Measurements from ENCODE around the gene MSMP. TPM values are rescaled to one million over a fixed set of nuclear protein-coding genes. Genes with fewer than 3 reads are reported as not detected.

Gene MSMP
- polyA plus RNA-seq, 1 donor = 0.61 TPM

GRCh38 chr9:35712762-35713400 lies 41.2 kb downstream of the MSMP start:
- Histone ChIP-seq H3K36me3 (ENCODE audit: control insufficient read depth, insufficient read depth, low read length) (peaks cover 90% of the 10 kb centered on the region), H3K4me1 (ENCODE audit: control insufficient read depth, insufficient read depth, low read length) (no peaks in the 10 kb centered on the region)

GRCh38 chr9:35711501-35712428 lies 42.3 kb downstream of the MSMP start:
- H3K4me1 ChIP-seq (ENCODE audit: control insufficient read depth, insufficient read depth, low read length) = no peaks in the 10 kb centered on the region
- no peaks in the 10 kb centered on the region for H3K9me3 ChIP-seq (ENCODE audit: control insufficient read depth, low read depth, low read length)
- H3K27ac ChIP-seq (ENCODE audit: low read length) = no peak overlapping the region
- no peak for DNase-seq
- peaks cover 90% of the 10 kb centered on the region for H3K36me3 ChIP-seq (ENCODE audit: control insufficient read depth, insufficient read depth, low read length)
- no peak overlapping the region for H3K4me3 ChIP-seq (ENCODE audit: low read length)
- no peaks in the 10 kb centered on the region for H3K27me3 ChIP-seq (ENCODE audit: control insufficient read depth, insufficient read depth, low read length)
- WGBS (ENCODE audit: insufficient coverage, low lambda C conversion rate) = no CpG with 5 or more reads among the region's 21 CpGs

More at GRCh38 chr9:35712762-35713400, 41.2 kb downstream of the MSMP start:
- no peak overlapping the region for H3K27ac ChIP-seq (ENCODE audit: low read length)
- H3K4me3 ChIP-seq (ENCODE audit: low read length) = no peak overlapping the region
- no CpG with 5 or more reads among the region's 11 CpGs for WGBS (ENCODE audit: insufficient coverage, low lambda C conversion rate)
- no peak for DNase-seq
- H3K27me3 ChIP-seq (ENCODE audit: control insufficient read depth, insufficient read depth, low read length) = no peaks in the 10 kb centered on the region
- H3K9me3 ChIP-seq (ENCODE audit: control insufficient read depth, low read depth, low read length) = no peaks in the 10 kb centered on the region

GRCh38 chr9:35710818-35711500 lies 43.1 kb downstream of the MSMP start:
- Histone ChIP-seq H3K4me1 (ENCODE audit: control insufficient read depth, insufficient read depth, low read length) (no peaks in the 10 kb centered on the region), H3K27me3 (ENCODE audit: control insufficient read depth, insufficient read depth, low read length) (no peaks in the 10 kb centered on the region), H3K4me3 (ENCODE audit: low read length) (no peak overlapping the region), H3K27ac (ENCODE audit: low read length) (no peak overlapping the region), H3K36me3 (ENCODE audit: control insufficient read depth, insufficient read depth, low read length) (peaks cover 90% of the 10 kb centered on the region), H3K9me3 (ENCODE audit: control insufficient read depth, low read depth, low read length) (no peaks in the 10 kb centered on the region)
- no CpG with 5 or more reads among the region's 7 CpGs for WGBS (ENCODE audit: insufficient coverage, low lambda C conversion rate)
- no peak for DNase-seq

- Histone ChIP-seq H3K4me1 (ENCODE audit: control insufficient read depth, insufficient read depth, low read length) (no peaks in the 10 kb centered on the region), H3K27ac (ENCODE audit: low read length) (no peak overlapping the region), H3K4me3 (ENCODE audit: low read length) (no peak overlapping the region), H3K36me3 (ENCODE audit: control insufficient read depth, insufficient read depth, low read length) (peaks cover 92% of the 10 kb centered on the region), H3K27me3 (ENCODE audit: control insufficient read depth, insufficient read depth, low read length) (no peaks in the 10 kb centered on the region), H3K9me3 (ENCODE audit: control insufficient read depth, low read depth, low read length) (no peaks in the 10 kb centered on the region)
- no peak for DNase-seq
- WGBS (ENCODE audit: insufficient coverage, low lambda C conversion rate) = no CpG with 5 or more reads among the region's 4 CpGs
Measured at GRCh38 chr9:35708146-35708545, 45.9 kb downstream of the MSMP start.

- H3K4me3 ChIP-seq (ENCODE audit: low read length) = no peak overlapping the region
- H3K27ac ChIP-seq (ENCODE audit: low read length) = no peak overlapping the region
- H3K27me3 ChIP-seq (ENCODE audit: control insufficient read depth, insufficient read depth, low read length) = no peaks in the 10 kb centered on the region
- no peak for DNase-seq
- no peaks in the 10 kb centered on the region for H3K9me3 ChIP-seq (ENCODE audit: control insufficient read depth, low read depth, low read length)
- peaks cover 92% of the 10 kb centered on the region for H3K36me3 ChIP-seq (ENCODE audit: control insufficient read depth, insufficient read depth, low read length)
- H3K4me1 ChIP-seq (ENCODE audit: control insufficient read depth, insufficient read depth, low read length) = no peaks in the 10 kb centered on the region
- WGBS (ENCODE audit: insufficient coverage, low lambda C conversion rate) = no CpG with 5 or more reads among the region's 10 CpGs
Measured at GRCh38 chr9:35706951-35707350, 47.1 kb downstream of the MSMP start.

GRCh38 chr9:35705836-35706430 lies 48.1 kb downstream of the MSMP start:
- Histone ChIP-seq H3K9me3 (ENCODE audit: control insufficient read depth, low read depth, low read length) (no peaks in the 10 kb centered on the region), H3K27ac (ENCODE audit: low read length) (no peak overlapping the region), H3K4me3 (ENCODE audit: low read length) (no peak overlapping the region), H3K36me3 (ENCODE audit: control insufficient read depth, insufficient read depth, low read length) (peaks cover 92% of the 10 kb centered on the region), H3K27me3 (ENCODE audit: control insufficient read depth, insufficient read depth, low read length) (no peaks in the 10 kb centered on the region), H3K4me1 (ENCODE audit: control insufficient read depth, insufficient read depth, low read length) (no peaks in the 10 kb centered on the region)
- no peak for DNase-seq
- WGBS (ENCODE audit: insufficient coverage, low lambda C conversion rate) = no CpG with 5 or more reads among the region's 7 CpGs

GRCh38 chr9:35705372-35705771 lies 48.7 kb downstream of the MSMP start:
- no peaks in the 10 kb centered on the region for H3K4me1 ChIP-seq (ENCODE audit: control insufficient read depth, insufficient read depth, low read length)
- peaks cover 91% of the 10 kb centered on the region for H3K36me3 ChIP-seq (ENCODE audit: control insufficient read depth, insufficient read depth, low read length)
- no peak overlapping the region for H3K27ac ChIP-seq (ENCODE audit: low read length)
- no peak overlapping the region for H3K4me3 ChIP-seq (ENCODE audit: low read length)
- DNase-seq = no peak
- no CpG with 5 or more reads among the region's 8 CpGs for WGBS (ENCODE audit: insufficient coverage, low lambda C conversion rate)
- H3K9me3 ChIP-seq (ENCODE audit: control insufficient read depth, low read depth, low read length) = no peaks in the 10 kb centered on the region
- no peaks in the 10 kb centered on the region for H3K27me3 ChIP-seq (ENCODE audit: control insufficient read depth, insufficient read depth, low read length)

GRCh38 chr9:35703906-35704672 lies 50.0 kb downstream of the MSMP start:
- H3K27me3 ChIP-seq (ENCODE audit: control insufficient read depth, insufficient read depth, low read length) = no peaks in the 10 kb centered on the region
- no peak overlapping the region for H3K4me3 ChIP-seq (ENCODE audit: low read length)
- no peaks in the 10 kb centered on the region for H3K9me3 ChIP-seq (ENCODE audit: control insufficient read depth, low read depth, low read length)
- no peak for DNase-seq
- H3K36me3 ChIP-seq (ENCODE audit: control insufficient read depth, insufficient read depth, low read length) = peaks cover 97% of the 10 kb centered on the region
- H3K27ac ChIP-seq (ENCODE audit: low read length) = no peak overlapping the region
- H3K4me1 ChIP-seq (ENCODE audit: control insufficient read depth, insufficient read depth, low read length) = no peaks in the 10 kb centered on the region
- no CpG with 5 or more reads among the region's 26 CpGs for WGBS (ENCODE audit: insufficient coverage, low lambda C conversion rate)

All from large intestine (tissue), 3 donors.